M059J (cell line): ENCODE measurements around the gene FMO4. TPM values are rescaled to one million over a fixed set of nuclear protein-coding genes. Genes with fewer than 3 reads are reported as not detected.
"Not testable (repeated sequence)": the region's sequence is repeated elsewhere in the genome, so short reads cannot be mapped to it uniquely, and the experiment has no call there.

ENCODE experiments used
- DNase-seq: peaks from one replicate; pipeline ENCODE4 v3.0.0-alpha.2; 2012; ENCODE audit warnings: low read depth
- total RNA-seq: library from RNA; depleted of rRNA; stranded (reverse); fragments of >200 nt; shearing (Covaris generic); gene quantifications from 2 replicates; pipeline ENCODE4 v1.2.3, GENCODE V29; 2014; rRNA removed

FMO4 gene
- total RNA-seq, 1 experiment from 2014 or later: 10.2 TPM

GRCh38 chr1:171389171-171389570 is 75.2 kb downstream of the FMO4 start:
- DNase-seq: peak; percentile 57

GRCh38 chr1:171390740-171391139 is 76.8 kb downstream of the FMO4 start:
- DNase-seq: not testable (repeated sequence)

Other genes starting within 250 kb of the FMO4 start
- gene FMO3, start 223.3 kb upstream of the FMO4 start, total RNA-seq: 0.10 TPM in 1 of 2 replicates, not detected in the other
- not detected in 2 replicates for gene FMO2, start 128.9 kb upstream of the FMO4 start, total RNA-seq
- gene FMO1, start 65.7 kb upstream of the FMO4 start, total RNA-seq: not detected in 2 replicates
- 39.1 and 55.9 TPM in 2 replicates for gene PRRC2C, start 171.3 kb downstream of the FMO4 start, total RNA-seq